Endodermal cell (in vitro differentiated cells): ENCODE measurements around the gene SMIM5. TPM values are rescaled to one million over a fixed set of nuclear protein-coding genes. Genes with fewer than 3 reads are reported as not detected.

Source experiments
- DNase-seq: peaks from one replicate; pipeline ENCODE4 v3.0.0-alpha.2; 2017
- H3K27ac ChIP-seq: 2 replicates; pipeline ENCODE4 v1.5.1; 2013; ENCODE audit warnings: mild to moderate bottlenecking, low read depth, low read length, moderate library complexity
- H3K27me3 ChIP-seq: 2 replicates; pipeline ENCODE4 v1.6.1; 2013; ENCODE audit warnings: mild to moderate bottlenecking, low read length, moderate library complexity; ENCODE audit not compliant: insufficient read depth, control insufficient read depth, poor library complexity, severe bottlenecking
- H3K36me3 ChIP-seq: 2 replicates; pipeline ENCODE4 v1.7.0; 2013; ENCODE audit warnings: mild to moderate bottlenecking, low read length, moderate library complexity; ENCODE audit not compliant: control insufficient read depth, insufficient read depth
- H3K4me1 ChIP-seq: one replicate; pipeline ENCODE4 v1.7.0; 2013; ENCODE audit warnings: low read length; ENCODE audit not compliant: control insufficient read depth, insufficient read depth
- H3K4me3 ChIP-seq: 2 replicates; pipeline ENCODE4 v1.5.1; 2013; ENCODE audit warnings: mild to moderate bottlenecking, low read length, moderate library complexity
- H3K9ac ChIP-seq: 2 replicates; pipeline ENCODE4 v1.6.1; 2013; ENCODE audit warnings: mild to moderate bottlenecking, low read length, moderate library complexity; ENCODE audit not compliant: poor library complexity, severe bottlenecking; ENCODE audit errors: extremely low read depth
- H3K9me3 ChIP-seq: 2 replicates; pipeline ENCODE4 v1.6.1; 2013; ENCODE audit warnings: mild to moderate bottlenecking, low read length, moderate library complexity; ENCODE audit not compliant: control insufficient read depth
- H3K27ac Mint-ChIP-seq: 2 replicates; pipeline ENCODE4 v1.8.0; 2020; ENCODE audit warnings: mixed read lengths
- H3K27me3 Mint-ChIP-seq: 2 replicates; pipeline ENCODE4 v1.8.0; 2021; ENCODE audit warnings: mild to moderate bottlenecking, mixed read lengths; ENCODE audit not compliant: insufficient read depth
- H3K36me3 Mint-ChIP-seq: 2 replicates; pipeline ENCODE4 v1.8.0; 2020; ENCODE audit warnings: low read depth, mixed read lengths
- H3K4me1 Mint-ChIP-seq: 2 replicates; pipeline ENCODE4 v1.8.0; 2020; ENCODE audit warnings: mixed read lengths
- H3K4me3 Mint-ChIP-seq: 2 replicates; pipeline ENCODE4 v1.8.0; 2020; ENCODE audit warnings: mild to moderate bottlenecking, moderate library complexity, mixed read lengths
- H3K9me3 Mint-ChIP-seq: 2 replicates; pipeline ENCODE4 v1.8.0; 2020; ENCODE audit warnings: mild to moderate bottlenecking, mixed read lengths
- WGBS, 2 experiments: methylation state at CpG; one replicate each; pipeline versions ENCODE4 v1.1.5 to v1.1.7; 2013; ENCODE audit warnings: missing lambda C conversion rate in 2 of 2, mixed read lengths in 1 of 2; ENCODE audit not compliant: insufficient coverage in 1 of 2, insufficient read length in 1 of 2; 5-methylcytosine and 5-hydroxymethylcytosine counted together
- total RNA-seq, 2 donors: library from RNA; stranded (reverse); fragmentation: NEBNext Ultra II Directional in 1 of 2; extraction: Animal tissue kit (Norgen Biotek cat#: 25700) in 1 of 2; gene quantifications; 2 replicates in 1 of 2; 3 replicates in 1 of 2; pipeline ENCODE4 v1.2.1, GENCODE V29; 2021
- TF ChIP-seq, protein P1 (sequence below): fragments of 200-600 bp; sonication (generic); conservative IDR thresholded peaks from 2 replicates; pipeline ENCODE4 v1.5.0; 2021; ENCODE audit warnings: antibody characterized with exemption, mild to moderate bottlenecking

The SMIM5 gene
- total RNA-seq, 2 donors from 2014 or later, result 0.40 TPM; not detected in 1

DNA sequence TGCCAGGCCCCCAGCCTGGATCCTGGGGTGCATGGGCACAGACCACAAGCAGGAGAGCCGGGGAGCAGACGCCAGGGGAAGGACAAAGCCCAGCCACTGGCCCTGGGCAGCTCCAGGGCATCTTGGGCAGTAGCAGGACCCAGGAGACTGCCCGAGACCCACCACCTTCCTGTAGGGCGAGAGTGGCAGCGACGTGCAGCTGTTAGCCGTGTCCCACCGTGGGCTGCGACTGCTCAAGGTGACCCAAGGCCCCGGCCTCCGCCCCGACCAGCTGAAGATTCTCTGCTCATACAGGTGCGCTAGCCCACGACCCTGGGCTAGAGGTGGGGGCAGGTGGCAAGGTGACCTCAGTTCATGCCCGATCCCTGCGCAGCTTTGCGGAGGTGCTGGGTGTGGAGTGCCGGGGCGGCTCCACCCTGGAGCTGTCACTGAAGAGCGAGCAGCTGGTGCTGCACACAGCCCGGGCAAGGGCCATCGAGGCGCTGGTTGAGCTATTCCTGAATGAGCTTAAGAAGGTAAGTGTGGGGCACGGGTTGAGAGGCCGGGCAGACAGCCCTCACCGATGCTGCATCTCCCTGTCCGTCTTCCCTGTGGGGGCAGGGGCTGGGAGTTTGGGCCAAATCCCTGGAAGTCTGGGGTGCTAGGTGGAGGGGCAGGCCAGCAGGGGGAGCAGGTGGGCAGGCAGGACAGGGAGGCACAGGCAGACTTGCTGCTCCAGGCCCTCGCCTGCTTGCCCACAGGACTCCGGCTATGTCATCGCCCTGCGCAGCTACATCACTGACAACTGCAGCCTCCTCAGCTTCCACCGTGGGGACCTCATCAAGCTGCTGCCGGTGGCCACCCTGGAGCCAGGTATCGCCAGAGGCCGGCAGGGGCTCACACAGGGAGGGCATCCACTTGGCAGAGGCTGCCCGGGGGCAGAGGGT lies 13.5 kb upstream of the SMIM5 start:
- peaks cover 6% of the 10 kb centered on the region for H3K4me1 Mint-ChIP-seq
- Histone ChIP-seq H3K9ac (no peak overlapping the region), H3K27me3 (no peaks in the 10 kb centered on the region), H3K27ac (no peak overlapping the region), H3K9me3 (no peaks in the 10 kb centered on the region), H3K4me1 (peaks cover 7% of the 10 kb centered on the region), H3K4me3 (no peak overlapping the region), H3K36me3 (no peaks in the 10 kb centered on the region)
- WGBS, 2 experiments, result 84 to 87% methylated on average over 25 to 36 of the region's 36 CpGs
- no peak overlapping the region for H3K27ac Mint-ChIP-seq
- no peak overlapping the region for H3K4me3 Mint-ChIP-seq
- TF ChIP-seq, protein P1, sequence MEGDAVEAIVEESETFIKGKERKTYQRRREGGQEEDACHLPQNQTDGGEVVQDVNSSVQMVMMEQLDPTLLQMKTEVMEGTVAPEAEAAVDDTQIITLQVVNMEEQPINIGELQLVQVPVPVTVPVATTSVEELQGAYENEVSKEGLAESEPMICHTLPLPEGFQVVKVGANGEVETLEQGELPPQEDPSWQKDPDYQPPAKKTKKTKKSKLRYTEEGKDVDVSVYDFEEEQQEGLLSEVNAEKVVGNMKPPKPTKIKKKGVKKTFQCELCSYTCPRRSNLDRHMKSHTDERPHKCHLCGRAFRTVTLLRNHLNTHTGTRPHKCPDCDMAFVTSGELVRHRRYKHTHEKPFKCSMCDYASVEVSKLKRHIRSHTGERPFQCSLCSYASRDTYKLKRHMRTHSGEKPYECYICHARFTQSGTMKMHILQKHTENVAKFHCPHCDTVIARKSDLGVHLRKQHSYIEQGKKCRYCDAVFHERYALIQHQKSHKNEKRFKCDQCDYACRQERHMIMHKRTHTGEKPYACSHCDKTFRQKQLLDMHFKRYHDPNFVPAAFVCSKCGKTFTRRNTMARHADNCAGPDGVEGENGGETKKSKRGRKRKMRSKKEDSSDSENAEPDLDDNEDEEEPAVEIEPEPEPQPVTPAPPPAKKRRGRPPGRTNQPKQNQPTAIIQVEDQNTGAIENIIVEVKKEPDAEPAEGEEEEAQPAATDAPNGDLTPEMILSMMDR, result peak; percentile 78
- peaks cover 3% of the 10 kb centered on the region for H3K27me3 Mint-ChIP-seq
- no peaks in the 10 kb centered on the region for H3K36me3 Mint-ChIP-seq
- H3K9me3 Mint-ChIP-seq, result no peaks in the 10 kb centered on the region
- peak; percentile 97 for DNase-seq

DNA sequence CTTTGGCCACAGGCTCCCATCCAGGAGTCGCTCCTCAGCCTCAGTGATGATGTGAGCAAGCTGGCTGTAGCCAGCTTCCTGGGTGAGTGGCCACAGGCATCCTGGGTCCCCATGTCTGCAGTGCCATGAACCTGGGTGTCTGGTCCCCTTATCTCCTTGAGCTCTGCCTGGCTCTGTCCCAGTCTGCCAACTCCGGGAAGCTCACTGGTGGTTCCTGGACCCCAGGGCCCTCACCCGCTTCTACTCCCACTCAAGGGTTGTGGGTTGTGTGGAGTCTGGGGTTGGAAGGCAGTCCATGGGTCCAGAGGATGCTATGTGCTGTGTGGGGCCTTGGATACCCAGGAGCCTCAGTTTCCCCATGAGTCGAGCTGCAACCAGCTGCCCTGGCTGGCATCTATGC lies 11.7 kb upstream of the SMIM5 start:
- no peaks in the 10 kb centered on the region for H3K9me3 Mint-ChIP-seq
- WGBS, 2 experiments, result 93 to 100% methylated on average over 3 to 4 of the region's 4 CpGs
- Histone ChIP-seq H3K9ac (no peak overlapping the region), H3K4me3 (no peak overlapping the region), H3K36me3 (no peaks in the 10 kb centered on the region), H3K9me3 (no peaks in the 10 kb centered on the region), H3K27me3 (no peaks in the 10 kb centered on the region), H3K27ac (no peak overlapping the region), H3K4me1 (peaks cover 7% of the 10 kb centered on the region)
- DNase-seq, result no peak
- no peak overlapping the region for H3K27ac Mint-ChIP-seq
- H3K36me3 Mint-ChIP-seq, result no peaks in the 10 kb centered on the region
- H3K27me3 Mint-ChIP-seq, result peaks cover 3% of the 10 kb centered on the region
- peaks cover 6% of the 10 kb centered on the region for H3K4me1 Mint-ChIP-seq
- no peak overlapping the region for H3K4me3 Mint-ChIP-seq
- TF ChIP-seq, protein P1, result no peak

DNA sequence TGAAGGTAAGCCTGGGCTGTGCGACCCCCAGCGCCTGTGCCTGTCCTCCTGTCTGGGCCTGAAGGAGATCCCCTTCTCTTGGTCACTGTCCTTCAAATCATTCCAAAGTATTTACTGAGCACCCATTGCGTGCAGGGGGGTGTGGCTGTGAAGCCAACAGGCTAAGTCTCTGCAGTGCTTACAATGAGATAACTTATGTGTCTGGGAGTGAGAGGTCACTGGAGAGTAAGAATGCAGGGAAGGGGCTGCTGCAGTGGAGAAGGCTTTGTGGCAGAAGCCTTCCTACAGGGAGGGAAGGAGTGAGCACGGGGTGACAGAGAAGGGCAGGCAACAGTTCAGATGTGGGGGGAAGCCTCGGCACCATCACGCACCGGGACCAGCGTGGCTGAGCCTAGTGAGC lies 11.2 kb upstream of the SMIM5 start:
- Mint-ChIP-seq H3K36me3 (no peaks in the 10 kb centered on the region), H3K9me3 (no peaks in the 10 kb centered on the region), H3K27ac (no peak overlapping the region), H3K27me3 (peaks cover 3% of the 10 kb centered on the region), H3K4me1 (peaks cover 6% of the 10 kb centered on the region), H3K4me3 (no peak overlapping the region)
- Histone ChIP-seq H3K27me3 (no peaks in the 10 kb centered on the region), H3K9me3 (no peaks in the 10 kb centered on the region), H3K4me1 (peaks cover 7% of the 10 kb centered on the region), H3K4me3 (no peak overlapping the region), H3K27ac (no peak overlapping the region), H3K36me3 (no peaks in the 10 kb centered on the region), H3K9ac (no peak overlapping the region)
- TF ChIP-seq, protein P1, result no peak
- DNase-seq, result no peak
- WGBS, 2 experiments, result 86 to 93% methylated on average over 7 to 8 of the region's 8 CpGs
